Measurements from ENCODE around the gene TLE3. TPM values are rescaled to one million over a fixed set of nuclear protein-coding genes. Genes with fewer than 3 reads are reported as not detected.
A peak's percentile ranks its signal among the peaks of the same experiment; 100 is the strongest.
"Not testable (repeated sequence)": the region's sequence is repeated elsewhere in the genome, so short reads cannot be mapped to it uniquely, and the experiment has no call there.

Gene TLE3
- 83.5 and 108 TPM in 2 replicates for total RNA-seq (2014; rRNA removed; shearing (Covaris generic))

DNA sequence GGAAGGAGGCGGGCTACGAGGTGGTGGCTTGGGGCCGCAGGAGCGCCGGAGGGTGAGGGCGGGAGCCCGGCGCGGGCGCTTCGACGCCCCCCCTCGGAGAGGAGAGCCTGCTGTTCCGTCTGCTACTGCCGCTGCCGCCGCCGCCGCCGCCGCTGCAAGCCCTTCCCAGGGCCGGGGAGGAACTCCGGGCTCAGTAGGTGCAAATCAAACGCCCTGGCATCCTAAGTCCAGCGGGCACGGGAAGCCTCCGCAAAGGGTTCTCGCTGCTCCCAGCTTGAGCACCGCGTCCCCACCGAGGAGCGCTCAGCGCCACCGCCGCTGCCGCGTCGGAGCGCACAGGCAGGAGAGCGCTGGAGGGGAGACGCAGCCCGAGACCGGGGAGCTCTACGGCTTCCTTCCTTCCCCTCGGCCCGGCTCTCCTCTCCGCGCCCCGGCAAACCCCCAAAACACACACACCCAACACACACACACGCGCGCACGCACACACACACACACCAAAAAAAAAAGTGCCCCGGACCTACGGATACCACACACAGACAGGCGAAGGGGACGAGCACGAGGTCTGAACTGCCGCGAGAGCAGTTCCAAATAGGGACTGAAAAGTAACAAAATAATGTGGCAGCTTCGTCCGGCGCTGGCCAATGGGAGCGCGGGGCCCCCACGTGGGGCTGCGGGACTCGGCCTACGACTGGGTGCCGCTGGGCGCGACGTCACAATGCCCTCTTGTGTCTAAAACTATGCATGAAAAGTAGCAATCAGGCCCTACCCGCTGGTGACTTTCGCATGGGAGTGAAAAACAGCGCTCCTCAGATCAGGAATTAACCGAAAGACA, at the start of gene TLE3:
TLE3 (minus strand) TSS at position 597 of the 832 bp plus-strand sequence. CDS start 1,119 bp downstream, outside the sequence.
- DNase-seq, result peak; percentile 99
- Histone ChIP-seq H3K4me3 (ENCODE audit: insufficient read depth, low read depth, low read length) (peak within 1 kb of the TSS; percentile 84), H3K36me3 (replicated peaks; ENCODE audit: control insufficient read depth, insufficient read depth, low read length) (no peaks in the 10 kb centered on the region; the same call in none of the 2 replicates), H3K27me3 (ENCODE audit: control insufficient read depth, insufficient read depth, low read length) (peaks cover 6% of the 10 kb centered on the region; the same call in 1 of the 2 replicates)

DNA sequence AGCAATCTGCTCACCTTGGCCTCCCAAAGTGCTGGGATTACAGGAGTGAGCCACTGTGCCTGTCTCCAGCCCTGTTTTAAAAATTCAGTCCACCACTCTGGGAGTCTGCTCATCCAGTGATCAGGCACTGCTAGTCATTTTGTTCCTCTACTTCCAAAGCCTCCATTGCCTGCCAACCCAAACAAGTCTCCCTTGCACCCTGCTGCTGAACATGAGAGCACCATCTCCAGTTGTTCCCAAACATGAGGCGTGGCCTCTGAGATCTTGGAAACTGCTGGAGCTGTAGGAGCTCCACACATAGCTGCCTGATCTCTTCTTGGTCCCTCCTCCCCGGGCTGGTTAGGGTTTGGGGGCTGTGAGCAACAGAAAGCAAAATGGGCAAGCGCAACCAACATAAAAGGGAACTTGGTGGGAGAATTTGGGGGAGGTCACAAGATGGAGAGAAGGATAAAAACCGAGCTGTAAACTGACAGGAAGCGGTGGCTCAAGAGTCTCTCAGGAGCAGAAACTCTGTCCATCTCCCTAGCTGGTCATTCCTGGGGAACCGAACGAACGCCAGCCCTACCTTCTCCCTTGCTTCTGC, 49.6 kb upstream of the TLE3 start:
- Histone ChIP-seq H3K27me3 (ENCODE audit: control insufficient read depth, insufficient read depth, low read length) (no peaks in the 10 kb centered on the region), H3K4me3 (ENCODE audit: insufficient read depth, low read depth, low read length) (no peak overlapping the region), H3K36me3 (replicated peaks; ENCODE audit: control insufficient read depth, insufficient read depth, low read length) (no peaks in the 10 kb centered on the region)
- no peak for DNase-seq

DNA sequence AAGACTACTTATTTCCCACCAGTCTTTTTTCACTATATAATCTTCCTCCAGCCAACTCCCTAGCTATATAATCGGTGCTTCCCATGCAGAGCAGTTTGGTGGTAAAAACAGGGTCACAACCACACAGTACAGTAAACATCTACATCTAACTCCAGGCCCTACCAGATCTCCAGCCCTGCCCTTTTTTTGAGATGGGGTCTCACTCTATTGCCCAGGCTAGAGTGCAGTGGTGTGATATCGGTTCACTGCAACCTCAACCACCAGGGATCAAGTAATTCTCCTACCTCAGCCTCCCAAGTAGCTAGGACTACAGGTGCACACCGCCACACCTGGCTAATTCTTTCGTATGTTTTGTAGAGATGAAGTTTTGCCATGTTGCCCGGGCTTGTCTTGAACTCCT, 49.1 kb upstream of the TLE3 start:
- Histone ChIP-seq H3K27me3 (ENCODE audit: control insufficient read depth, insufficient read depth, low read length) (no peaks in the 10 kb centered on the region), H3K4me3 (ENCODE audit: insufficient read depth, low read depth, low read length) (no peak overlapping the region), H3K36me3 (replicated peaks; ENCODE audit: control insufficient read depth, insufficient read depth, low read length) (no peaks in the 10 kb centered on the region)
- DNase-seq, result no peak

DNA sequence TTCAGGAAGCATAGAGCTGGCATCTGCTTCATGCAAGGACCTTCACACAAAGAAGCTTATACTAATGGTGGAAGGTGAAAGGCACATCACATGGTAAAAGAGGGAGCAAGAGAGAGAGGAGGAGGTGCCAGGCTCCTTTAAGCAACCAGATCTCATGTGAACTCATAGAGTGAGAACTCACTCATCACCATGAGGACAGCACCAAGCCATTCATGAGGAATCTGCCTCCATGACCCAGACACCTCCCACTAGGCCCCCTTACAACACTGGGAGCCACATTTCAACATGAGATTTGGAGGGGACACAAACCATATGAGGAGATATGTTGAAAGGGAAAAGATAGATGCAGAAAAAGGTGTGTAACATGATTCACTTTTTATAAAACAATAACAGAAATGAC, 48.4 kb upstream of the TLE3 start:
- H3K4me3 ChIP-seq (ENCODE audit: insufficient read depth, low read depth, low read length), result no peak overlapping the region
- DNase-seq, result no peak
- no peaks in the 10 kb centered on the region for H3K36me3 ChIP-seq (replicated peaks; ENCODE audit: control insufficient read depth, insufficient read depth, low read length)
- no peaks in the 10 kb centered on the region; the same call in 1 of the 2 replicates for H3K27me3 ChIP-seq (ENCODE audit: control insufficient read depth, insufficient read depth, low read length)

DNA sequence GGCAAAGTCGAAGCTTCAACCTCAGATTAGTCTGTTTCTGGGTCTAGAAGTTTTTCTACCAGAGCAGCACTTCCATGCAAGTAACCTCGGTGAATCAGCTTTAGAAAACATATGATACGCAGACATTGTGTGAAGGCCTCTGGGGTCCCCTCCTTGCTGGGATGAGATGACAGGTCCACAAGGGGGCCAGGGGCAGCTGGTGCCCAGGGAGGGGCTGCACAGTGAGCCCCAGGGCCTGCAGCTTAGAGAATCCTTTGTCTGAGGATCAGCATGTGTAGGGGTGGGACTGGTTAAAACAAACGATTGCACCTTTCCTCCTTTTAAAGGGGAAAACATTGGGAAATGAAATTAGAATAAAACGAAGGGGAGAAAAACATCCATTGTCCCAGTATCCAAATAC, 47.5 kb upstream of the TLE3 start:
- Histone ChIP-seq H3K27me3 (ENCODE audit: control insufficient read depth, insufficient read depth, low read length) (no peaks in the 10 kb centered on the region; the same call in 1 of the 2 replicates), H3K36me3 (replicated peaks; ENCODE audit: control insufficient read depth, insufficient read depth, low read length) (no peaks in the 10 kb centered on the region), H3K4me3 (ENCODE audit: insufficient read depth, low read depth, low read length) (no peak overlapping the region)
- no peak for DNase-seq

DNA sequence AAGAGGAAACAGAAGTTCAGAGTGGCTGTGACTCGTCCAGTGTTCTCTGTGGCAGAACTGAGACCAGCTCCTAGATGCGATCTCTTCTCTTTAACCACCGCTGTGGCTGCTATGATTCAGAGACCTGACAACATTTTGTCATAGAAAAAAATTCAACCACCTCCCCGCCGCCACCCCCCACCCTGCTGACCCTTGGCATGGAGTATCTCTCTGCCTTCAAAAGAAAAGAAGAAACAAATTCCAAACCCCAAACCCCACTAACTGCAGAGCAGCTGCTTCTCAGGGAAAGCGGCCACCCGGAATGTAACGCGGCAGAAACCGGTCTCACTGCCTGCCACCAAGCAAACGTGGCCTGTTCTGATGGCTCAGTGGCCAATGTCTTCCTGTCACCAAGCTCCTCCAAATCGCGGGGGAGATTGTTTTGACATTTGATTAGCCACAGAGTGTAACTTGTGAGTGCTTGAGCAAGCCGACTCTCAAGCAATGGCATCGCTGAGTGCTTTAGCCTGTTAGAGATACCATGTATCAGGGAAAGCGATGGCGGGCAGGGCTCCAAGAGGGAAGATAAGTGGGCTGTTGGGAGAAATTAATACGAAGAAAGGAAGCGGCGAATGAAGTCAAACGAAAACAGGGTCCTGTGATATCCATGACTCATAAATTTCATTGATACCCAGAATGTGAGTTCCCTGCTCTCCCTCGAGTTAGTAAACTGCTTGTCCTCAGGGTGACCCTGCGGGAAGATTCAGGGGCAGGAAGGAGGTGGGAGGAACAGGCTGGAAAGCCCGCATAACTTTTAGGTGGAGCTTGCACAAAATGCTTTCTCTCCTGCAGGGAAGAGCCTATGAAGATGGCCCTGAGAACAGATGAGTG, 44.8 kb upstream of the TLE3 start:
- H3K4me3 ChIP-seq (ENCODE audit: insufficient read depth, low read depth, low read length), result no peak overlapping the region
- DNase-seq, result no peak

DNA sequence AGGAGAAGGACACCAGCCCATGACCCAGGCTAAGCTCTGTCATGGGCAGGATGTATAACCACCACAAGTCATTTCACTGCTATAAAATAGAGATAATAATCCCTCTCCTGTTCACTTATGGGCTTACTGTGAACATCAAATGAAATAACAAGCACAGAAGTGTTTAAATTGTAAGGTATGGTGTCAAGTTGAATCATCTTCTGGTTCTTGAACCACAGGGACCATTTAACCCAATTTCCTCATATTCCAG, 44.3 kb upstream of the TLE3 start:
- no peaks in the 10 kb centered on the region; the same call in 1 of the 2 replicates for H3K27me3 ChIP-seq (ENCODE audit: control insufficient read depth, insufficient read depth, low read length)
- DNase-seq, result no peak

More for the DNA sequence above, 44.8 kb upstream of the TLE3 start:
- no peaks in the 10 kb centered on the region for H3K36me3 ChIP-seq (replicated peaks; ENCODE audit: control insufficient read depth, insufficient read depth, low read length)
- no peaks in the 10 kb centered on the region; the same call in 1 of the 2 replicates for H3K27me3 ChIP-seq (ENCODE audit: control insufficient read depth, insufficient read depth, low read length)

DNA sequence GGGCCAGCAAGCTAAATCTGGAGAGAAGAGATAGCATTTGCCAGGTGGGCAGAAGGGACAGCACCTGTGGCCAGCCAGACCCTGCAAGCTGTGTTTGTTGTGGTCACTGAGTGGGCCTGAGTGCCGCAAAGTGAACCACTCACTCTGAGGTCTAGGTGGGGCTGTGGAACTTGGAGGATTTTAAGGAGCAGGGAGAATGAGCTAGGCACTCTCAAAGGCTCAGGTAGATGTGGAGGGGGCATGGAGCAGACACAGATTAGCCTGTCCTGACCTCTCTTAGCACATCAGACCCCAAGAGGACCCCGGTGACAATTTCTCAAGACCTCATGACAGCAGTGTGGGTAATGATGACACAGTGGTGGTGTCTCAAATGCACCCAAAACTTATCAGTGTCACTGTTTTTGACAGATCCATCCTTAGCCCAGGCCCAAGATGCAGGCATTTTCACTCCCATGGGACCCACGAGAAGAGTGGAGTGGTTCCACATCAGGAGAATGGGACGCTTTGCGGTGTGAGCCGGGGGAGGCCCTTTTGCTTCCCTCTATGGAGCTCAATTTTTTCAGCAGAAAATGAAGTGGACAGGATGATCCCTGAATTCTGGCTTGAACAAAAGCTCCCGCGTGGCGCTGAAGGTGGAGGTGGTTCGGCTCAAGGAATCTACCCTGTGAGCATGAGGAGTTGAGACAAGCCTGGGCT, 43.8 kb upstream of the TLE3 start:
- Histone ChIP-seq H3K36me3 (replicated peaks; ENCODE audit: control insufficient read depth, insufficient read depth, low read length) (no peaks in the 10 kb centered on the region), H3K27me3 (ENCODE audit: control insufficient read depth, insufficient read depth, low read length) (no peaks in the 10 kb centered on the region; the same call in 1 of the 2 replicates), H3K4me3 (ENCODE audit: insufficient read depth, low read depth, low read length) (no peak overlapping the region)
- no peak for DNase-seq

More for the DNA sequence above, 44.3 kb upstream of the TLE3 start:
- Histone ChIP-seq H3K36me3 (replicated peaks; ENCODE audit: control insufficient read depth, insufficient read depth, low read length) (no peaks in the 10 kb centered on the region), H3K4me3 (ENCODE audit: insufficient read depth, low read depth, low read length) (no peak overlapping the region)

DNA sequence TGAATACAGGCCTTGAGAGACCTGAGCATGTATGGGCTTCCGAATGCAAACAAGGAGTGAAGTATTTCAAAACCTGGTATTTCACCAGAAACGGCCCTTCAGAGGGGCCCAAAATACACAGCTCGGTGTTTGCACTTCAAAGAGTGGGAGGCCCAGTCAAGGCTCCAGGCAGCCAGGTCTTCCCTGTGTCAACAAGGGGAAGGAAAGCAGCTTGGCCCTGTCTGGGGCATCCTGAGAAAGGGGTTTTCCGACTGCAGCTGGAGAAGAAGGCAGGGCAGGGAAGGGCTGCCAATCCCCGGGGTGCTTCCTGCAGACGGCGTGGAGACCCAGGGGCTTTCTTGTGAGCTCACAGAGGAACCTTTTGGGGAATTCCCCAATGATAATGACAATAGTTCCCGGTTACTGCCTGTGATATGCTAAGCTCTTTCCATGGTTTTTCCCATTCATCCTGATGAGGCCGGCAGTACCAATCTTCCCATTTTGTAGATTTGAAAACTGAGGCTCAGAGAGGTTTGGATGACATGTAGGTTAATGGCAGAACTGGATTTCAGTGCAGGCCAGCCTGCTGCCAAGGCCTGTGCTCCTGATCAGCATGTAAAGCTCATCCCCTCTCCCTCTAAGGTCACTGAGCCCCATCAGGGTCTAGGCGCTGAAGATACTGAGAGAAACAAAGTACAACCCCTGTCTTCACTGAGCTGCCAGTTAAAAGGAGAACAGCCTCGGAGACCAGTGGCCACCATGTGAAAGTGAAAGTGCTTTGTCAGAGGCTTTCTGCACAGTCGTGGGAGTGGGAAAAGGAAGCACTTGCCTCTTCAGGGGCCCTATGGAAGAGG, 43.0 kb upstream of the TLE3 start:
- Histone ChIP-seq H3K27me3 (ENCODE audit: control insufficient read depth, insufficient read depth, low read length) (no peaks in the 10 kb centered on the region; the same call in 1 of the 2 replicates), H3K36me3 (replicated peaks; ENCODE audit: control insufficient read depth, insufficient read depth, low read length) (no peaks in the 10 kb centered on the region), H3K4me3 (ENCODE audit: insufficient read depth, low read depth, low read length) (no peak overlapping the region)
- peak; percentile 75 for DNase-seq

DNA sequence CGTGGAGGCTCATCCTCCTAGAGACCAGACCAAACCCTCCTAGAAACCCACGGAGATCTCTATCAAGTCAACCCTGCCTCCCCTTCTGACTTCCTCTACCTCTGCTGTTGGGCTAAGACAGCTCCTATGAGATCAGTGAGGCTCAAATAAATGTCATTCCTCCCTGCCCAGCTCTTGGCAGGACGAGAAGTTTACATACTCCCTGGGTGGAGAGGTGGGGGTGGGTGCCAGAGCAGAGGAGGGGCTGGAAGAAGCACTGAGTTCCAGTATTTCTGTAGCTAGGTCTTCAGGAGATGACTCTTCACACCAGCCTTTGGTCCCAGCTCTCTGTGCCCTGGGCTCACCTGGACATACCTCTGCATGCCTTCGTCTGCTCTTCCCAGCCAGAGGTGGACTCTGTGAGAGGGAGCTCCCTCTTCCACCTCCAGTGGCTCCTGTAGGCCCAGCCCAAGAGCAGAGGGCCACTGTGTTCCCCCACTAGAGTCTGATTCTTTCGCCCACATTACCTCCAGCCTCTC, 42.4 kb upstream of the TLE3 start:
- no peak overlapping the region for H3K4me3 ChIP-seq (ENCODE audit: insufficient read depth, low read depth, low read length)
- DNase-seq, result no peak
- no peaks in the 10 kb centered on the region; the same call in 1 of the 2 replicates for H3K27me3 ChIP-seq (ENCODE audit: control insufficient read depth, insufficient read depth, low read length)
- no peaks in the 10 kb centered on the region for H3K36me3 ChIP-seq (replicated peaks; ENCODE audit: control insufficient read depth, insufficient read depth, low read length)

DNA sequence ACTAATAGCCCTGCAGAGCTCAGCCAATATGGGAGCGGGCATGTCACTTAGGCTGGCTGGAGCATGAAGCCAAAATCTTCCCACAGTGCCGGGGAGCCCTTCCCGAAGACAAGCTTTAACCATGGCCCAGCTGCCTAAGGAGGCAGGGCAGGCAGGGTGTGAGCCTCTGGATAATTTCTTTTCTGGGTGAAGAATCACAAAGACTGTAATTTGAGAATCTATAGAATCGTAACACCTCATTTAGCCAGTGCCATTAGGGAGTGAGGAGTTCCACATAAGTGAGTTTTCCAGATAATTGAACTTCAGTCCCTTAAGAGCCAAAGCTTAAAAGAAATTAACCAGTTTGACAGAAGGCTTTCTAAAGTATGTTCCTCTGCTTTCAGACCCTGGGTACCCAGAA, 40.2 kb upstream of the TLE3 start:
- H3K27me3 ChIP-seq (ENCODE audit: control insufficient read depth, insufficient read depth, low read length), result no peaks in the 10 kb centered on the region; the same call in 1 of the 2 replicates
- H3K36me3 ChIP-seq (replicated peaks; ENCODE audit: control insufficient read depth, insufficient read depth, low read length), result no peaks in the 10 kb centered on the region
- no peak for DNase-seq
- no peak overlapping the region for H3K4me3 ChIP-seq (ENCODE audit: insufficient read depth, low read depth, low read length)

DNA sequence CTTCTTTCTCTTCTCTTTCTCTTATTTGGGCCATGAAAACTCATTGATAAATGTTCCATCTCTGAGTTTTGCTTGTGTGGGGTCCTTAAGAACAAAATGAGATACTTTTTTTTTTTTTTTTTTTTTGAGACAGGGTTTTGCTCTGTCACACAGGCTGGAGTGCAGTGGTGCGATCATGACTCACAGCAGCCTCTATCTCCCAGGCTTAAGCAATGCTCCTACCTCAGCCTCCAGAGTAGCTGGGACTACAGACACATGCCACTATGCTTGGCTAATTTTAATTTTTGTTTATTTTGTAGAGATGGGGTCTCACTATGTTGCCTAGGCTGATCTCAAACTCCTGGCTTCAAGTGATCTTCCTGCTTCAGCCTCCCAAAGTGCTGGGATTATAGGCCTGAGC, 39.3 kb upstream of the TLE3 start:
- DNase-seq; H3K27me3 ChIP-seq (ENCODE audit: control insufficient read depth, insufficient read depth, low read length); H3K4me3 ChIP-seq (ENCODE audit: insufficient read depth, low read depth, low read length); H3K36me3 ChIP-seq (replicated peaks; ENCODE audit: control insufficient read depth, insufficient read depth, low read length): not testable (repeated sequence)

DNA sequence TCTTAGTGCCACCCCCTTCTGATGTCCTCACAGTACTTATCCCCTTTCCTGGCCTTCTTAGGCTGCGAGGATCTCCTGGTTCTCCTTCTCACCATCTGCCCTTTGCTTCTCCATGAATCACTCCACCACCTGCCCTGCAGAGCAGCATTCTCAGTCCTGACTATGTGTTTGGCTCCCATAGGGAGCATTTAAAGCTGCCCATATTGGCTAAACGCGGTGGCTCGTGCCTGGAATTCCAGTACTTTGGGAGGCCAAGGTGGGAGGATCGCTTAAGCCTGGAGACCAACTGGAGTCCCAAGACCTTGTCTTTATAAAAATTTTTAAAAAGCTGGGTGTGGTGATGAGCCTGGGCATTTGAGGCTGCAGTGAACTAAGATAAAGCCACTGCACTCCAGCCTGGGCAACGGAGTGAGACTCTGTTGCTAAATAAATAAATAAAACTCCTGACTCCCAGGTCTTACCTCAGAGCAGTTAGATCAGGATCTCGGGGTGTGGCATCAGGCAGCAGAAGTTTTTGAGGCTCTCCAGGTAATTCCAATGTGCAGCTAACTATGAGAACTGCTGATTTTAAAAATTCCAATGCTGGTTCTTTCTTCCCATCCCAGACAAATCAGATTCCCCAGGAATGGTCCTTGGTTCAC, 36.2 kb upstream of the TLE3 start:
- Histone ChIP-seq H3K36me3 (replicated peaks; ENCODE audit: control insufficient read depth, insufficient read depth, low read length) (no peaks in the 10 kb centered on the region), H3K4me3 (ENCODE audit: insufficient read depth, low read depth, low read length) (no peak overlapping the region), H3K27me3 (ENCODE audit: control insufficient read depth, insufficient read depth, low read length) (no peaks in the 10 kb centered on the region; the same call in 1 of the 2 replicates)
- no peak for DNase-seq

All from H7 (cell line).